Measurements from ENCODE around the gene FTSJ1. TPM values are rescaled to one million over a fixed set of nuclear protein-coding genes. Genes with fewer than 3 reads are reported as not detected.
A peak's percentile ranks its signal among the peaks of the same experiment; 100 is the strongest.

The FTSJ1 gene
- total and polyA plus RNA-seq, 2 donors from 2014 or later: 30.6 to 33.9 TPM

DNA sequence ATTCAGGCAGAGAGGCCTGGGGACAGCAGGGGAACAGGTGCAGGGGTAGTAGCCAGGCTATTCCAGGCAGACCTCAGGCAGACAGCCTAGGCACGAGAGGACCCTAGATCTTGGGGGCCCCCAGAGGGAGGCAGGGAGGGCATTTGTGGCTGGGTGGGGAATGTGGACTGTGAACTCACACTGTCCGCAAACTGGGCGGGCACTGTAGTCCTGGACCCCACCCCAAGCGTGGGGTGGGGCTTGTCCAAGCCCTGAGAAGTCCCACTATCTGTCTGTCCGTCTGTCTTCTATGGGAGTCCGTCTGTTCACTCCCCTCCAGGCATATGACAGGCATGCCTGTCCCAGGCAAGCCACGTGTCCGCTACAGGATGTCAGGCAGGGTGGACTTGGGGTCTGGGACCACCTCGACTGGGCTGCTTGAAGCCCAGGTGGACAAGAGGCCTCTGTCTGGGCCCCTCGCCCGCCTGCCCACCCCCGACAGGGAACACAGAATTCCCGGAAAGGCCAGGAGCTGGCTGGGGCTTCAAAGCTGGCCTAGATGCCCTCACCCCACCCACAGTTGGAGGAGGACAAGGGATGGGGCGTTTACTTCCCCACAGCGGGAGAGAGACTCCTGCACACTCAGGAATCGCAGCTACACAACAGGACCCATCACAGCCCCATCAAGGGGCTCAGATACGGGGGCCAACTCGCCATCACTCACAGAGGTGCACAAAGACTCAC lies 5.7 kb upstream of the FTSJ1 start, which contains the start of gene SLC38A5:
SLC38A5 (minus strand) TSS at position 151 of the 723 bp plus-strand sequence. CDS start 2,336 bp downstream, outside the sequence.
- intact Hi-C loops (cut with DNase I): no loop called here
- Histone ChIP-seq H3K9me3 (ENCODE audit: control insufficient read depth in 2 of 3, insufficient read depth in 1 of 3, low read length in 3 of 3) (peaks cover 0 to under 1% (median 0%) of the 10 kb centered on the region in 3 donors), H3K36me3 (ENCODE audit: control insufficient read depth in 2 of 3, insufficient read depth in 3 of 3, low read length in 3 of 3) (no peaks in the 10 kb centered on the region), H3K27ac (ENCODE audit: low read depth in 2 of 2, low read length in 2 of 2) (no peak within 1 kb of the TSS), H3K4me1 (ENCODE audit: control insufficient read depth in 2 of 3, insufficient read depth in 2 of 3, low read depth in 1 of 3, low read length in 3 of 3) (no peaks in the 10 kb centered on the region), H3K27me3 (ENCODE audit: control insufficient read depth, insufficient read depth, low read length) (no peaks in the 10 kb centered on the region), H3K9ac (ENCODE audit: low read length in 3 of 3) (no peak within 1 kb of the TSS), H3K4me3 (ENCODE audit: low read length in 3 of 3) (no peak within 1 kb of the TSS)
- peak in 1 of 5 donors; percentile 55 for DNase-seq
- FAIRE-seq: no peak
- TF ChIP-seq, protein P1, sequence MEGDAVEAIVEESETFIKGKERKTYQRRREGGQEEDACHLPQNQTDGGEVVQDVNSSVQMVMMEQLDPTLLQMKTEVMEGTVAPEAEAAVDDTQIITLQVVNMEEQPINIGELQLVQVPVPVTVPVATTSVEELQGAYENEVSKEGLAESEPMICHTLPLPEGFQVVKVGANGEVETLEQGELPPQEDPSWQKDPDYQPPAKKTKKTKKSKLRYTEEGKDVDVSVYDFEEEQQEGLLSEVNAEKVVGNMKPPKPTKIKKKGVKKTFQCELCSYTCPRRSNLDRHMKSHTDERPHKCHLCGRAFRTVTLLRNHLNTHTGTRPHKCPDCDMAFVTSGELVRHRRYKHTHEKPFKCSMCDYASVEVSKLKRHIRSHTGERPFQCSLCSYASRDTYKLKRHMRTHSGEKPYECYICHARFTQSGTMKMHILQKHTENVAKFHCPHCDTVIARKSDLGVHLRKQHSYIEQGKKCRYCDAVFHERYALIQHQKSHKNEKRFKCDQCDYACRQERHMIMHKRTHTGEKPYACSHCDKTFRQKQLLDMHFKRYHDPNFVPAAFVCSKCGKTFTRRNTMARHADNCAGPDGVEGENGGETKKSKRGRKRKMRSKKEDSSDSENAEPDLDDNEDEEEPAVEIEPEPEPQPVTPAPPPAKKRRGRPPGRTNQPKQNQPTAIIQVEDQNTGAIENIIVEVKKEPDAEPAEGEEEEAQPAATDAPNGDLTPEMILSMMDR (IDR thresholded peaks at IDR 0.05; ENCODE audit: borderline replicate concordance, extremely low read depth, insufficient read depth): no peak

DNA sequence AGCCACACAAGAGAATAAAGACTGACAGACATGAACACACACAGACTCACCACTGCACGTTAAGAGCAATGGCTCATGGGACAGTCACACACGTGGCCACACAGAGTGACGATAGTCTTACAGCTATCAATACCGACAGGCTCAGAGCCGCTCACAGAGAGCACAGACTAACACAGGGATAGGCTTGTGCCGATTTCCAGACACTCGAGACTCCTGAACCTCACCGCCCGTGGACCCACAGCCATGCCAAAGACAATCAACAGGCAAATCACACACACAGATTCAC lies 5.2 kb upstream of the FTSJ1 start:
- Histone ChIP-seq H3K36me3 (ENCODE audit: control insufficient read depth in 2 of 3, insufficient read depth in 3 of 3, low read length in 3 of 3) (no peaks in the 10 kb centered on the region), H3K27ac (ENCODE audit: low read depth in 2 of 2, low read length in 2 of 2) (no peak overlapping the region), H3K27me3 (ENCODE audit: control insufficient read depth, insufficient read depth, low read length) (no peaks in the 10 kb centered on the region), H3K4me3 (ENCODE audit: low read length in 3 of 3) (no peak overlapping the region), H3K9ac (ENCODE audit: low read length in 3 of 3) (no peak overlapping the region), H3K4me1 (ENCODE audit: control insufficient read depth in 2 of 3, insufficient read depth in 2 of 3, low read depth in 1 of 3, low read length in 3 of 3) (no peaks in the 10 kb centered on the region), H3K9me3 (ENCODE audit: control insufficient read depth in 2 of 3, insufficient read depth in 1 of 3, low read length in 3 of 3) (no peaks in the 10 kb centered on the region)
- TF ChIP-seq, protein P1 (IDR thresholded peaks at IDR 0.05; ENCODE audit: borderline replicate concordance, extremely low read depth, insufficient read depth): no peak
- FAIRE-seq: no peak
- intact Hi-C loops (cut with DNase I): no loop called here
- peak in 1 of 5 donors; percentile 13 for DNase-seq

DNA sequence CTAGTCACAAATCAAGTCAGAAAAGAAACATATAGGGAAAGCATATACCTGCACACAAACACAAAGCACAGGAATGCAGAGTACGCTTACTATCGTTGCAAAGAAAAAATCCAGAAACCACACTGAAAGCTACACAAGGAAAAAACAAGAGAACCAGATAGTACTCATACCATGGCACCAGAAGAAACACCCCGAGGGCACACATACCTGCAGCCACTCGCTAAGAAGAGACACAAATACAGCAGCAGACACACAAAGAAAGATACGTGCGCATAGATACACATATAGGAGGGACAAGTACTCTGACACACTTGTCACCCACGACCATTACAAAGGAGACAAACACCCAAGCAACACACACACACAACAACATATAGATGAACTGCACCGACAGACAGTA lies 4.5 kb upstream of the FTSJ1 start:
- H3K4me1 ChIP-seq (ENCODE audit: control insufficient read depth in 2 of 3, insufficient read depth in 2 of 3, low read depth in 1 of 3, low read length in 3 of 3): no peaks in the 10 kb centered on the region
- H3K36me3 ChIP-seq (ENCODE audit: control insufficient read depth in 2 of 3, insufficient read depth in 3 of 3, low read length in 3 of 3): no peaks in the 10 kb centered on the region
- intact Hi-C loops (cut with DNase I): no loop called here
- no peak overlapping the region for H3K4me3 ChIP-seq (ENCODE audit: low read length in 3 of 3)
- FAIRE-seq (no peak), DNase-seq (no peak)
- no peaks in the 10 kb centered on the region for H3K9me3 ChIP-seq (ENCODE audit: control insufficient read depth in 2 of 3, insufficient read depth in 1 of 3, low read length in 3 of 3)
- H3K27me3 ChIP-seq (ENCODE audit: control insufficient read depth, insufficient read depth, low read length): no peaks in the 10 kb centered on the region
- TF ChIP-seq, protein P1 (IDR thresholded peaks at IDR 0.05; ENCODE audit: borderline replicate concordance, extremely low read depth, insufficient read depth): no peak
- H3K27ac ChIP-seq (ENCODE audit: low read depth in 2 of 2, low read length in 2 of 2): no peak overlapping the region
- no peak overlapping the region for H3K9ac ChIP-seq (ENCODE audit: low read length in 3 of 3)
